Ectodermal cell (in vitro differentiated cells): Measurements from ENCODE around the gene CCDC144A.
"Not testable (repeated sequence)": the region's sequence is repeated elsewhere in the genome, so short reads cannot be mapped to it uniquely, and the experiment has no call there.

Experiments
- H3K27ac ChIP-seq: 2 replicates; pipeline ENCODE4 v1.7.0; 2013; ENCODE audit warnings: mild to moderate bottlenecking, low read depth, low read length; ENCODE audit not compliant: insufficient read depth, poor library complexity, severe bottlenecking
- H3K27me3 ChIP-seq: 2 replicates; pipeline ENCODE4 v1.7.0; 2013; ENCODE audit warnings: mild to moderate bottlenecking, low read length; ENCODE audit not compliant: insufficient read depth, control insufficient read depth, poor library complexity, severe bottlenecking
- H3K36me3 ChIP-seq: one replicate; pipeline ENCODE4 v1.7.0; 2013; ENCODE audit warnings: low read length; ENCODE audit not compliant: control insufficient read depth, insufficient read depth
- H3K4me1 ChIP-seq: one replicate; pipeline ENCODE4 v1.7.0; 2013; ENCODE audit warnings: low read length; ENCODE audit not compliant: control insufficient read depth, insufficient read depth
- H3K4me3 ChIP-seq: 2 replicates; pipeline ENCODE4 v1.7.0; 2013; ENCODE audit warnings: low read depth, low read length, control low read depth; ENCODE audit not compliant: insufficient read depth
- H3K9me3 ChIP-seq: 2 replicates; pipeline ENCODE4 v1.7.0; 2013; ENCODE audit warnings: mild to moderate bottlenecking, low read length, moderate library complexity; ENCODE audit not compliant: control insufficient read depth
- WGBS, 2 experiments: methylation state at CpG; one replicate each; pipeline ENCODE4 v1.1.7; 2013; ENCODE audit warnings: missing lambda C conversion rate in 2 of 2; 5-methylcytosine and 5-hydroxymethylcytosine counted together

Gene CCDC144A

GRCh38 chr17:16751224-16751923 lies 61.3 kb downstream of the CCDC144A start:
- WGBS, 2 experiments = 41 to 47% methylated on average over 4 of the region's 10 CpGs
- H3K27me3 ChIP-seq, H3K36me3 ChIP-seq, H3K4me3 ChIP-seq, H3K4me1 ChIP-seq, H3K9me3 ChIP-seq, H3K27ac ChIP-seq: not testable (repeated sequence)

GRCh38 chr17:16751924-16752287 lies 61.9 kb downstream of the CCDC144A start:
- H3K27me3 ChIP-seq, H3K4me3 ChIP-seq, H3K9me3 ChIP-seq, H3K4me1 ChIP-seq, H3K36me3 ChIP-seq, H3K27ac ChIP-seq: not testable (repeated sequence)
- 89 to 94% methylated on average over 9 of the region's 10 CpGs for WGBS, 2 experiments

GRCh38 chr17:16757520-16757919 lies 67.5 kb downstream of the CCDC144A start:
- H3K4me3 ChIP-seq, H3K36me3 ChIP-seq, H3K27ac ChIP-seq, H3K4me1 ChIP-seq, H3K27me3 ChIP-seq, H3K9me3 ChIP-seq: not testable (repeated sequence)
- 100% methylated on average over 1 to 3 of the region's 3 CpGs for WGBS, 2 experiments

GRCh38 chr17:16758177-16758576 lies 68.1 kb downstream of the CCDC144A start:
- H3K9me3 ChIP-seq, H3K27ac ChIP-seq, H3K4me1 ChIP-seq, H3K4me3 ChIP-seq, H3K27me3 ChIP-seq, H3K36me3 ChIP-seq: not testable (repeated sequence)
- 91 to 100% methylated on average over 1 of the region's 3 CpGs for WGBS, 2 experiments

- H3K27ac ChIP-seq, H3K27me3 ChIP-seq, H3K4me1 ChIP-seq, H3K4me3 ChIP-seq, H3K36me3 ChIP-seq, H3K9me3 ChIP-seq: not testable (repeated sequence)
- WGBS, 2 experiments = no CpG with 5 or more reads among the region's 2 CpGs
These were observed 78.5 kb downstream of the CCDC144A start for GRCh38 chr17:16768290-16769175.

GRCh38 chr17:16772394-16773145 lies 82.5 kb downstream of the CCDC144A start:
- not testable (repeated sequence) for H3K36me3 ChIP-seq, H3K27me3 ChIP-seq, H3K27ac ChIP-seq, H3K4me1 ChIP-seq, H3K4me3 ChIP-seq, H3K9me3 ChIP-seq
- no CpG with 5 or more reads among the region's 4 CpGs for WGBS, 2 experiments

- H3K4me3 ChIP-seq, H3K27me3 ChIP-seq, H3K9me3 ChIP-seq, H3K36me3 ChIP-seq, H3K4me1 ChIP-seq, H3K27ac ChIP-seq: not testable (repeated sequence)
- WGBS, 2 experiments = no CpG with 5 or more reads among the region's 2 CpGs
These were observed 83.1 kb downstream of the CCDC144A start for GRCh38 chr17:16773146-16773522.

- 89% methylated on average over 5 of the region's 5 CpGs for WGBS, 2 experiments
- not testable (repeated sequence) for H3K4me1 ChIP-seq, H3K27ac ChIP-seq, H3K4me3 ChIP-seq, H3K27me3 ChIP-seq, H3K9me3 ChIP-seq, H3K36me3 ChIP-seq
These were observed 97.8 kb downstream of the CCDC144A start for GRCh38 chr17:16787851-16788250.

- 83 to 97% methylated on average over 1 to 3 of the region's 11 CpGs for WGBS, 2 experiments
- H3K4me1 ChIP-seq, H3K27me3 ChIP-seq, H3K36me3 ChIP-seq, H3K9me3 ChIP-seq, H3K4me3 ChIP-seq, H3K27ac ChIP-seq: not testable (repeated sequence)
These were observed 99.0 kb downstream of the CCDC144A start for GRCh38 chr17:16788889-16789536.

GRCh38 chr17:16789622-16790021 lies 99.6 kb downstream of the CCDC144A start:
- H3K27ac ChIP-seq, H3K9me3 ChIP-seq, H3K4me3 ChIP-seq, H3K4me1 ChIP-seq, H3K36me3 ChIP-seq, H3K27me3 ChIP-seq: not testable (repeated sequence)
- no CpG with 5 or more reads among the region's 3 CpGs for WGBS, 2 experiments
